MCF 10A (cell line): ENCODE data around the gene SBF2. TPM values are rescaled to one million over a fixed set of nuclear protein-coding genes. Genes with fewer than 3 reads are reported as not detected.

ENCODE experiments used
- BruUV-seq: library from RNA; stranded (reverse); fragments of 400-500 nt; replicated peaks from 2 replicates; lab custom pipeline; 2021; lab: Mats Ljungman, UMichigan
- CTCF ChIA-PET: fragments of 300-600 bp; sonication (Branson Sonifier 250); formaldehyde crosslinking; extraction: SDS; loops from one replicate; lab custom pipeline; 2021; ENCODE audit warnings: antibody characterized with exemption, inconsistent platforms; lab: Yijun Ruan, JAX
- POLR2A ChIA-PET: fragments of 300-600, 350-650 bp; sonication (Branson Sonifier 250); formaldehyde crosslinking; extraction: SDS; loops from one replicate; lab custom pipeline; 2020; ENCODE audit warnings: antibody characterized with exemption, inconsistent platforms; lab: Yijun Ruan, JAX
- DNase-seq: peaks from one replicate; pipeline ENCODE4 v3.0.0-alpha.2; 2018; ENCODE audit not compliant: unreplicated experiment
- H3K27ac Mint-ChIP-seq: one replicate; pipeline ENCODE4 v1.8.0; 2022; ENCODE audit warnings: mild to moderate bottlenecking, low read depth, mixed read lengths; ENCODE audit not compliant: unreplicated experiment
- H3K27me3 Mint-ChIP-seq: one replicate; pipeline ENCODE4 v1.8.0; 2022; ENCODE audit warnings: mixed read lengths; ENCODE audit not compliant: insufficient read depth, unreplicated experiment
- H3K36me3 Mint-ChIP-seq: one replicate; pipeline ENCODE4 v1.8.0; 2022; ENCODE audit warnings: mild to moderate bottlenecking, moderate library complexity, mixed read lengths; ENCODE audit not compliant: insufficient read depth, unreplicated experiment
- H3K4me1 Mint-ChIP-seq: one replicate; pipeline ENCODE4 v1.8.0; 2022; ENCODE audit warnings: mixed read lengths; ENCODE audit not compliant: insufficient read depth, unreplicated experiment
- H3K4me3 Mint-ChIP-seq: one replicate; pipeline ENCODE4 v1.8.0; 2022; ENCODE audit warnings: mild to moderate bottlenecking, moderate library complexity, mixed read lengths; ENCODE audit not compliant: unreplicated experiment
- H3K9me3 Mint-ChIP-seq: one replicate; pipeline ENCODE4 v1.8.0; 2022; ENCODE audit warnings: mixed read lengths; ENCODE audit not compliant: unreplicated experiment
- CTCF ChIP-seq: fragments of 200-600 bp; IDR thresholded peaks from one replicate; pipeline ENCODE4 v1.8.0; 2022; ENCODE audit warnings: antibody characterized with exemption, mild to moderate bottlenecking; ENCODE audit not compliant: unreplicated experiment
- intact Hi-C: fragments of 100-400 bp; cut with micrococcal nuclease; formaldehyde crosslinking; loops from 2 replicates; pipeline ENCODE4 v1.14.1; 2022
- total RNA-seq: library from RNA; stranded (reverse); gene quantifications from 2 replicates; pipeline ENCODE4 v1.2.3, GENCODE V29; 2022

SBF2 gene
- total RNA-seq, 1 experiment from 2014 or later = 28.3 TPM

GRCh38 chr11:10310301-10310841 is 16.4 kb upstream of the SBF2 start:
- DNase-seq = no peak
- CTCF ChIA-PET = interaction anchor here (0.7 to 6.8 kb wide), 12 partner anchors 11 to 777 kb away, joined by 3 to 50 read pairs (median 4); no protein-coding TSS in a partner anchor
- intact Hi-C loops = no loop called here
- no peak for TF ChIP-seq CTCF
- no peaks in the 10 kb centered on the region for H3K27me3 Mint-ChIP-seq
- peaks cover 25% of the 10 kb centered on the region for H3K36me3 Mint-ChIP-seq
- BruUV-seq = no TSS peak
- H3K9me3 Mint-ChIP-seq = no peaks in the 10 kb centered on the region
- peak overlapping the region; percentile 90 for H3K27ac Mint-ChIP-seq
- H3K4me1 Mint-ChIP-seq = peaks cover 41% of the 10 kb centered on the region
- POLR2A ChIA-PET = interaction anchor here (0.6 to 10.8 kb wide), 17 partner anchors 11 to 741 kb away, joined by 3 to 217 read pairs (median 5); partner anchors contain the start of genes RNF141, SBF2 and WEE1
- no peak overlapping the region for H3K4me3 Mint-ChIP-seq

- Mint-ChIP-seq H3K36me3 (peaks cover 34% of the 10 kb centered on the region), H3K9me3 (no peaks in the 10 kb centered on the region), H3K4me1 (peaks cover 37% of the 10 kb centered on the region), H3K27ac (peak overlapping the region; percentile 90), H3K27me3 (no peaks in the 10 kb centered on the region), H3K4me3 (peak overlapping the region; percentile 79)
- CTCF ChIA-PET = interaction anchor here (0.6 to 6.8 kb wide), 28 partner anchors 9 to 1322 kb away, joined by 3 to 50 read pairs (median 4); no protein-coding TSS in a partner anchor
- POLR2A ChIA-PET = interaction anchor here (0.6 to 10.8 kb wide), 36 partner anchors 9 to 1035 kb away, joined by 3 to 217 read pairs (median 4); partner anchors contain the start of genes EIF4G2, RNF141, SBF2 and WEE1
- no TSS peak for BruUV-seq
- TF ChIP-seq CTCF = no peak
- intact Hi-C loops = loop anchor here (2.0 to 5.0 kb wide), 3 partner anchors 57 to 847 kb away; partner anchors contain the start of gene ZNF143
- peak; percentile 94 for DNase-seq
Observed at GRCh38 chr11:10309163-10310093, 15.4 kb upstream of the SBF2 start.

- DNase-seq = no peak
- intact Hi-C loops = loop anchor here (1.0 to 5.0 kb wide), 4 partner anchors 58 to 846 kb away; partner anchors contain the start of gene ZNF143
- Mint-ChIP-seq H3K27me3 (no peaks in the 10 kb centered on the region), H3K4me1 (peaks cover 43% of the 10 kb centered on the region), H3K4me3 (peak overlapping the region; percentile 79), H3K27ac (peak overlapping the region; percentile 87), H3K9me3 (no peaks in the 10 kb centered on the region), H3K36me3 (peaks cover 38% of the 10 kb centered on the region)
- TF ChIP-seq CTCF = no peak
- no TSS peak for BruUV-seq
- ChIA-PET CTCF (interaction anchor here (0.5 to 6.8 kb wide), 29 partner anchors 9 to 735 kb away, joined by 3 to 50 read pairs (median 4); partner anchors contain the start of genes EIF4G2 and WEE1), POLR2A (interaction anchor here (0.6 to 10.8 kb wide), 35 partner anchors 10 to 733 kb away, joined by 3 to 217 read pairs (median 6); partner anchors contain the start of gene SBF2)
Observed at GRCh38 chr11:10308201-10308954, 14.4 kb upstream of the SBF2 start.
